Peyer's patch (tissue), 4 donors: Measurements from ENCODE around the gene SF1. TPM values are rescaled to one million over a fixed set of nuclear protein-coding genes. Genes with fewer than 3 reads are reported as not detected.

Source experiments
- DNase-seq, 3 donors: peaks; one replicate each; pipeline ENCODE4 v3.0.0-alpha.2; 2017 to 2019
- H3K27ac ChIP-seq, 4 donors: fragments of 200-600 bp; sonication (generic); one replicate each; pipeline ENCODE4 v1.5.1; 2016 to 2019
- H3K27me3 ChIP-seq, 2 donors: fragments of 200-600 bp; sonication (generic); one replicate each; pipeline ENCODE4 v1.5.1; 2019
- H3K36me3 ChIP-seq, 3 donors: fragments of 200-600 bp; sonication (generic); one replicate each; pipeline ENCODE4 v1.5.1; 2016 to 2019
- H3K4me1 ChIP-seq, 4 donors: fragments of 200-600 bp; sonication (generic); one replicate each; pipeline ENCODE4 v1.5.1; 2016 to 2019
- H3K4me3 ChIP-seq, 4 donors: fragments of 200-600 bp; sonication (generic); 1 replicate in 3 of 4; 2 replicates in 1 of 4; pipeline ENCODE4 v1.5.1; 2016 to 2019; ENCODE audit warnings: mild to moderate bottlenecking in 1 of 4
- H3K9me3 ChIP-seq, 4 donors: fragments of 200-600 bp; sonication (generic); one replicate each; pipeline ENCODE4 v1.5.1; 2016 to 2019; ENCODE audit warnings: mild to moderate bottlenecking in 1 of 4
- POLR2A ChIP-seq, 2 donors: fragments of 450-650 bp; IDR thresholded peaks; one replicate each; pipeline ENCODE4 v1.5.1; 2017; ENCODE audit warnings: antibody characterized with exemption in 2 of 2, mild to moderate bottlenecking in 2 of 2, moderate library complexity in 2 of 2
- total RNA-seq, 4 donors: library from RNA; depleted of rRNA; stranded (reverse); fragments of >200 nt; gene quantifications; one replicate each; pipeline ENCODE4 v1.1.0, GENCODE V29; 2016
- TF ChIP-seq, protein P1 (sequence below), 6 experiments: fragments of 450-650 bp in 4 of 6; fragments of 200-600 bp in 2 of 6; sonication (generic) in 1 of 6; IDR thresholded peaks; one replicate each; pipeline ENCODE4 v1.5.1; 2017 to 2019; ENCODE audit warnings: antibody characterized with exemption in 6 of 6, mild to moderate bottlenecking in 3 of 6, moderate library complexity in 1 of 6

SF1 gene
- total RNA-seq, 4 donors from 2014 or later = 247 to 621 (median 392) TPM

DNA sequence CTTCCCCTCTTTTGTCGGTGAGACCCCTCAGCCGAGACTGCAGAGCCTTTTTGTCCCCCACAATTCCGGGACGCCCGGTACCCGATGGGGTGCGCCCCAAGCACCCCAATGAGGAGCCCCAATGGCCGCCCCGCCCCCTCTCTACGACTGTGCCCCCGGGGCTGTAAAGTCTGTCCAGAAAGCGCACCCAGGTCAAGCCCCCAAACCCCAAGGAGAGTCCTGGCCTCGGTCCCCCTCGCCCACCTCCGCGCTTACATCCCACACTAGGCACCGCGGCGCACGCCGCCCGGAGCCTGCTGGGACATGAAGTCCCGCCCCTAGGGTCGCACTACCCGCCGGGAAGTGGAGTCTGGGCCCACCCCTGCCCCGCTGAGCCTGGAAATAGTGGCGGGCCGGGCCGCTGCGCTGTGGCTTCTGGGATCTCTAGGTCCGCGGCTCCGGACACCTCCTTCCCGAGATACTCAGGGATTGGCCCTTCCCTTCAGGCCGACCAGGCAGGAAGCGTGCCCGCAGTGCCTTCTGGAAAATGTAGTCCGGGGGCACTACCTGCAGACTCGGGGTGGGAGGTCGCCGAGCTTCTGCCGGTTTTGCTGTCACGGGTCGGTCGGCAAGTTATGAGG, 32.0 kb upstream of the SF1 start, which contains the start of gene MEN1:
Gene MEN1, minus strand, starts transcription at position 281 of the 620 bp plus-strand sequence. CDS start 442 bp downstream, outside the sequence.
- peak; percentile 84 to 96 (median 96) for DNase-seq
- Histone ChIP-seq H3K4me3 (peak within 1 kb of the TSS; percentile 64 to 87 (median 83)), H3K9me3 (no peaks in the 10 kb centered on the region), H3K4me1 (peaks cover 3 to 11% (median 8%) of the 10 kb centered on the region in 4 donors), H3K27me3 (no peaks in the 10 kb centered on the region), H3K36me3 (peaks cover 0 to 22% (median 0%) of the 10 kb centered on the region in 3 donors), H3K27ac (peak within 1 kb of the TSS; percentile 61 to 87 (median 78))
- TF ChIP-seq, protein P1, sequence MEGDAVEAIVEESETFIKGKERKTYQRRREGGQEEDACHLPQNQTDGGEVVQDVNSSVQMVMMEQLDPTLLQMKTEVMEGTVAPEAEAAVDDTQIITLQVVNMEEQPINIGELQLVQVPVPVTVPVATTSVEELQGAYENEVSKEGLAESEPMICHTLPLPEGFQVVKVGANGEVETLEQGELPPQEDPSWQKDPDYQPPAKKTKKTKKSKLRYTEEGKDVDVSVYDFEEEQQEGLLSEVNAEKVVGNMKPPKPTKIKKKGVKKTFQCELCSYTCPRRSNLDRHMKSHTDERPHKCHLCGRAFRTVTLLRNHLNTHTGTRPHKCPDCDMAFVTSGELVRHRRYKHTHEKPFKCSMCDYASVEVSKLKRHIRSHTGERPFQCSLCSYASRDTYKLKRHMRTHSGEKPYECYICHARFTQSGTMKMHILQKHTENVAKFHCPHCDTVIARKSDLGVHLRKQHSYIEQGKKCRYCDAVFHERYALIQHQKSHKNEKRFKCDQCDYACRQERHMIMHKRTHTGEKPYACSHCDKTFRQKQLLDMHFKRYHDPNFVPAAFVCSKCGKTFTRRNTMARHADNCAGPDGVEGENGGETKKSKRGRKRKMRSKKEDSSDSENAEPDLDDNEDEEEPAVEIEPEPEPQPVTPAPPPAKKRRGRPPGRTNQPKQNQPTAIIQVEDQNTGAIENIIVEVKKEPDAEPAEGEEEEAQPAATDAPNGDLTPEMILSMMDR (IDR thresholded peaks at IDR 0.05) = peak in 1 of 6 experiments; percentile 27
- peak; percentile 76 to 88 for TF ChIP-seq POLR2A (IDR thresholded peaks at IDR 0.05)

DNA sequence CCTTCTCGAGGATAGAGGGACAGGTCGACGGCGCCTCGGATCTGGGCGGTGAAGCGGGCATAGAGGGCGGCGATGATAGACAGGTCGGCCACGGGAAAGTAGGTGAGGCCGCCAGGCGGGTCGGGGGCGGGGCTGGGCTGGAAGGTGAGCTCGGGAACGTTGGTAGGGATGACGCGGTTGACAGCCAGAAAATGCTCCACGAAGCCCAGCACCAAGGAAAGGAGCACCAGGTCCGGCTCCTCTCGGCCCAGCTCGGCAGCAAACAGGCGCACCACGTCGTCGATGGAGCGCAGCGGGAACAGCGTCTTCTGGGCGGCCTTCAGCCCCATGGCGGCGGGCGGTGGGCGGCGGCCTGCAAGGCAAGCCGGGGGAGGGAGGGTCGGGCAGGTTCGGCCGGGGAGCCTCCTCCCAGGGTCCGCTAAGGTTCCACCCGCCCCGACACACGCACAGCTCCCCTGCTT, 31.5 kb upstream of the SF1 start:
- no peaks in the 10 kb centered on the region for H3K27me3 ChIP-seq
- peak overlapping the region; percentile 64 to 87 (median 83) for H3K4me3 ChIP-seq
- no peak for TF ChIP-seq POLR2A (IDR thresholded peaks at IDR 0.05)
- TF ChIP-seq, protein P1 (IDR thresholded peaks at IDR 0.05) = no peak
- no peaks in the 10 kb centered on the region for H3K9me3 ChIP-seq
- H3K4me1 ChIP-seq = peaks cover 3 to 11% (median 8%) of the 10 kb centered on the region in 4 donors
- H3K36me3 ChIP-seq = peaks cover 0 to 27% (median 0%) of the 10 kb centered on the region in 3 donors
- peak overlapping the region; percentile 61 to 87 (median 78) for H3K27ac ChIP-seq
- DNase-seq = peak; percentile 25 to 79 (median 77)

DNA sequence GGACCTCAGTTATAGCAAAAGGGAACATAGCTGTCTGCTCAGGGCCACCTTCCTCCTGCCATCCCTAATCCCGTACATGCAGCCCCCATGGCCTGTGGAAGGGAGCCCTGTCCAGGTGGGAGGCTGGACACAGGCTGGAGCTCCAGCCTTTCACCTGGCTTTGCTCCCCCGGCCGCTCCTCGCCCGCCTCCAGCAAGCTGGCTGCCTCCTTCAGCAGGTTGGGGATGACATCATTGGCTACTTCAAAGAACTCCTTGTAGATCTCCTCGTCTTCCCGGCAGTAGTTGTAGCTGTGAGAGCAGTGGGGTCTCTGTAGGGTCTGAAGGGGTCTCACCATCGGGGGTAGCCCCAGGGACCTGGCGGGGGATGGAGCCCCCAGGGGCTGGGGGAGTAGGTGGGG, 27.1 kb upstream of the SF1 start:
- H3K27me3 ChIP-seq = no peaks in the 10 kb centered on the region
- H3K27ac ChIP-seq = no peak overlapping the region
- no peak overlapping the region for H3K4me3 ChIP-seq
- H3K9me3 ChIP-seq = no peaks in the 10 kb centered on the region
- no peak for TF ChIP-seq POLR2A (IDR thresholded peaks at IDR 0.05)
- TF ChIP-seq, protein P1 (IDR thresholded peaks at IDR 0.05) = no peak
- no peak for DNase-seq
- peaks cover 0 to 33% (median 0%) of the 10 kb centered on the region in 3 donors for H3K36me3 ChIP-seq
- peaks cover 3 to 32% (median 23%) of the 10 kb centered on the region in 4 donors for H3K4me1 ChIP-seq

DNA sequence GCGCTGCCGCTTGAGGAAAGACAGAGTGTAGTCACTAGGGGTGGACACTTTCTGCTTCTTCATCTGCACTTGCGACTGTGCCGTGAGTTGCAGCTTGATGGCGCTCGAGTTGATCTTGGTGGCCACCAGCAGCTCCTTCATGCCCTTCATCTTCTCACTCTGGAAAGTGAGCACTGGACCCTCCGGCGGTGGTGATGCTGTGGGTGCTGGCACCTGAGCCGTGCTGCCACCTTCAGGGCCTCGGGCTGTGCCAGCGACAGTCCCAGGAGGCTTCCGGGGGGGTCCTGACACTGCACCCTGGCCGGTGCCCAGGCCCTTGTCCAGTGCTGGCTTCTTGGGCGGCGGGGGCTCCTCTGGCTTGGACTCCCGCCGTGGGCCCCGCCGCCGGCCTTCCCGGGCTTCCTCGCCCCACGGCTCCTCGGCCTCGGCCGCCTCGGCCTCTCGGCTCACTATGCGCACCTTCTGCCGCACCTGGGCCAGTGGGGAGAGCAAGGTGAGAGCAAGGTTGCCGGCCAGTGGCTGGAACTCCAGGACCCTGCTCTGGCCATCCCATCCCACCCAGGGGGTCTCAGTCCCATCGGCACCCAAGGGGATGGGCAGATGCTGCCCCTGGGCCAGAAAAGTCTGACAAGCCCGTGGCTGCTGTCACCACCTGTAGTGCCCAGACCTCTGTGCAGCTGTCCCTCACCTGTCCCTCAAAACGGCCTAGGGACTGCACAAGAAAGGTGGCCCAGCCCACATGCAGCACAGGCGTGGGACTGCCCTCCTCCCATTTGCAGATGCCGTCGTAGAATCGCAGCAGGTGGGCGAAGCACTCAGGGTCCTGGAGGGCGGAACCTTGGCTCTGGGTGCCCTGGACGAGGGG, 26.2 kb upstream of the SF1 start:
- no peak for TF ChIP-seq POLR2A (IDR thresholded peaks at IDR 0.05)
- TF ChIP-seq, protein P1 (IDR thresholded peaks at IDR 0.05) = no peak
- Histone ChIP-seq H3K4me3 (no peak overlapping the region), H3K9me3 (no peaks in the 10 kb centered on the region), H3K4me1 (peaks cover 3 to 34% (median 20%) of the 10 kb centered on the region in 4 donors), H3K36me3 (peaks cover 0 to 33% (median 0%) of the 10 kb centered on the region in 3 donors), H3K27me3 (no peaks in the 10 kb centered on the region), H3K27ac (peak overlapping the region in 1 of 4 donors; percentile 79)
- no peak for DNase-seq

DNA sequence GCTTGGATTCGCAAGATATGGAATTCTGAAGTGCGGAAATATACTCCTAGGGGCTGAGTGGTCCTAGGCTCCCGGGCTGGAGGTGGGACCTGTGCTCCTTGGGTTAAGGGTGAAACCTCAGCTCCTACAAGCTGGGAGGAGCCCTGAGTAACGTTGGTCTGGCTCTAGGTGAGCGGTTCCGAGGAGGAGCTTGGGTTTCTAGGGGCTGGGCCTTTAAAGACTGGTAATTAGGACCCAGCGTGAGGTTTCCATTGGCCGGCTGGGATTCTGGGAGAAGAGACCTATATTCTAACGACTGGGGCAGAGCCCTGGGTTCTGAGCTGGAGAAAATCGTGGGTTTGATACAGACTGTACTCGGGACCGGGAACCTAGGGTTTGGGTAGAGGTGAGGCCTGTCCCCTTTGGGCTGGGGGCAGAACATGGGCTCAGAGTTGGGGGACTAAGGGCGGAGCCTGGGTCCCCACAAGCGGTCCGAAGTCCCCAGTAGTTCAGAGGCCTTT, 25.6 kb upstream of the SF1 start:
- DNase-seq = no peak
- Histone ChIP-seq H3K4me3 (peak overlapping the region; percentile 68 to 87 (median 82)), H3K4me1 (peaks cover 0 to 29% (median 15%) of the 10 kb centered on the region in 4 donors), H3K27me3 (no peaks in the 10 kb centered on the region), H3K36me3 (peaks cover 0 to 33% (median 0%) of the 10 kb centered on the region in 3 donors), H3K9me3 (no peaks in the 10 kb centered on the region), H3K27ac (peak overlapping the region; percentile 54 to 96 (median 84))
- TF ChIP-seq POLR2A (IDR thresholded peaks at IDR 0.05) = no peak
- TF ChIP-seq, protein P1 (IDR thresholded peaks at IDR 0.05) = no peak
